Measurements from ENCODE around the gene METRNL. TPM values are rescaled to one million over a fixed set of nuclear protein-coding genes. Genes with fewer than 3 reads are reported as not detected.

METRNL gene
- total RNA-seq, 1 experiment from 2014 or later: 44.6 TPM

DNA sequence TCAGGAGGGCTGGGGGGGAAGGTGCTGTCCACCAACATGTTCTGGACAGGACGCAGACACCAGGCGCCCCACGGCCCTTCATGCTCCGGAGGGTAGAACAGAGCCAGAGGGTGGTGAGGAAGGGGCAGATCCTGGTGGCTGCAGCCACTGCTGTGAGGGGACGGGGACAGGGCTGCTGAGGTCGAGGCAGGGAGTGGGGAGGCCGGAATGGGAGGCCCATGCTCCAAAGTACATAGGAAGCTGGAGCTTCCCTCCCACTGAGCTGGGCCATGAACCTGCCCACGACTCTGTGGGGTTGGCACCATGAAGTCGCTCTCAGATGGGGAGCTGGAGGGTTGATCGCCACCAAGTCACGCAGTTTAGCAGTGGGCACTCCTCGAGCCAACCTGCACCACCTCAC, 8.0 kb upstream of the METRNL start:
- Histone ChIP-seq H4K20me1 (ENCODE audit: insufficient read depth) (no peaks in the 10 kb centered on the region), H2AFZ (no peak overlapping the region), H3K9me2 (ENCODE audit: insufficient read depth) (no peaks in the 10 kb centered on the region), H3K9me3 (ENCODE audit: insufficient read depth, low read depth) (no peaks in the 10 kb centered on the region), H3K4me1 (replicated peaks; ENCODE audit: insufficient read depth) (0 out of 2 replicates have a peak, but pooled peaks cover 10% of the 10 kb centered on the region), H3K27ac (no peak overlapping the region), H3K4me2 (no peak overlapping the region), H3K27me3 (ENCODE audit: insufficient read depth, low read depth) (no peaks in the 10 kb centered on the region), H3K79me2 (ENCODE audit: low read depth) (no peaks in the 10 kb centered on the region), H3K36me3 (ENCODE audit: low read depth) (no peaks in the 10 kb centered on the region), H3K4me3 (no peak overlapping the region), H3F3A (ENCODE audit: insufficient read depth, low read depth) (no peaks in the 10 kb centered on the region)
- TF ChIP-seq, protein P1, sequence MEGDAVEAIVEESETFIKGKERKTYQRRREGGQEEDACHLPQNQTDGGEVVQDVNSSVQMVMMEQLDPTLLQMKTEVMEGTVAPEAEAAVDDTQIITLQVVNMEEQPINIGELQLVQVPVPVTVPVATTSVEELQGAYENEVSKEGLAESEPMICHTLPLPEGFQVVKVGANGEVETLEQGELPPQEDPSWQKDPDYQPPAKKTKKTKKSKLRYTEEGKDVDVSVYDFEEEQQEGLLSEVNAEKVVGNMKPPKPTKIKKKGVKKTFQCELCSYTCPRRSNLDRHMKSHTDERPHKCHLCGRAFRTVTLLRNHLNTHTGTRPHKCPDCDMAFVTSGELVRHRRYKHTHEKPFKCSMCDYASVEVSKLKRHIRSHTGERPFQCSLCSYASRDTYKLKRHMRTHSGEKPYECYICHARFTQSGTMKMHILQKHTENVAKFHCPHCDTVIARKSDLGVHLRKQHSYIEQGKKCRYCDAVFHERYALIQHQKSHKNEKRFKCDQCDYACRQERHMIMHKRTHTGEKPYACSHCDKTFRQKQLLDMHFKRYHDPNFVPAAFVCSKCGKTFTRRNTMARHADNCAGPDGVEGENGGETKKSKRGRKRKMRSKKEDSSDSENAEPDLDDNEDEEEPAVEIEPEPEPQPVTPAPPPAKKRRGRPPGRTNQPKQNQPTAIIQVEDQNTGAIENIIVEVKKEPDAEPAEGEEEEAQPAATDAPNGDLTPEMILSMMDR (conservative IDR thresholded peaks at IDR 0.05): no peak
- TF ChIP-seq EZH2 (IDR thresholded peaks at IDR 0.05; ENCODE audit: low read depth): no peak
- intact Hi-C loops (cut with micrococcal nuclease; ENCODE audit: unreplicated experiment): no loop called here
- POLR2A ChIA-PET (ENCODE audit: unreplicated experiment): no interaction called here
- CTCF ChIA-PET: interaction anchor here (0.6 kb wide), 1 partner anchor 296 kb away, joined by 3 read pairs; no protein-coding TSS in a partner anchor
- DNase-seq: no peak
- no TSS peak for BruUV-seq (replicated peaks)

DNA sequence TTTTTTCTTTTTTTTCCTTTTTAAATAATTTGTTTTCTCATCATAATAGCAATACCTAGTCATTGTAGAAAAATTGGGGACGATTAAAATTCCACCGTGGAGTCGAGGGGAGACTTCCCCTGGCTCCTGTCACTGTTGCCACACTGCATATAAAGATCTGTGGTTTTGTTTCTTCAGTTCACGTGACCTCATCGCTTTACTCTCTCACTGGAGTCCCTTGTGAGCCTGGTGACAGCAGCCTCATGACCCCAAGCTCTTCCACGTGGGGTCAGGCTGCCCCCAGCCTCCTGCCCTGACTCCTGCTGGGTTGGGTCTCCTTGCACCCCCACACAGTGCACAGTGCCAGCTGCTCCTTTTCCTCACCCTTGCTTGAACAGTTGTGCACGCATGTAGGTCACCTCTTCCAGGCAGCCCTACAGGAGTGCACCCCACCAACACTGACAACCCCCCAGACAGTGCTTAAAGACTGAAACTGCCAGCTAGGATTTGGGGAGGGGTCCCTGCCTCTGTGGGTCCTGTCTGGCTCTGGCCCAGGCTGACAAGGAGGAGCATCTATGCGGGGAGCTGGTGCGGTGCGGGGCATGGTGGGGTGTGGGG, 7.3 kb upstream of the METRNL start:
- ChIA-PET CTCF (no interaction called here), POLR2A (ENCODE audit: unreplicated experiment) (no interaction called here)

DNA sequence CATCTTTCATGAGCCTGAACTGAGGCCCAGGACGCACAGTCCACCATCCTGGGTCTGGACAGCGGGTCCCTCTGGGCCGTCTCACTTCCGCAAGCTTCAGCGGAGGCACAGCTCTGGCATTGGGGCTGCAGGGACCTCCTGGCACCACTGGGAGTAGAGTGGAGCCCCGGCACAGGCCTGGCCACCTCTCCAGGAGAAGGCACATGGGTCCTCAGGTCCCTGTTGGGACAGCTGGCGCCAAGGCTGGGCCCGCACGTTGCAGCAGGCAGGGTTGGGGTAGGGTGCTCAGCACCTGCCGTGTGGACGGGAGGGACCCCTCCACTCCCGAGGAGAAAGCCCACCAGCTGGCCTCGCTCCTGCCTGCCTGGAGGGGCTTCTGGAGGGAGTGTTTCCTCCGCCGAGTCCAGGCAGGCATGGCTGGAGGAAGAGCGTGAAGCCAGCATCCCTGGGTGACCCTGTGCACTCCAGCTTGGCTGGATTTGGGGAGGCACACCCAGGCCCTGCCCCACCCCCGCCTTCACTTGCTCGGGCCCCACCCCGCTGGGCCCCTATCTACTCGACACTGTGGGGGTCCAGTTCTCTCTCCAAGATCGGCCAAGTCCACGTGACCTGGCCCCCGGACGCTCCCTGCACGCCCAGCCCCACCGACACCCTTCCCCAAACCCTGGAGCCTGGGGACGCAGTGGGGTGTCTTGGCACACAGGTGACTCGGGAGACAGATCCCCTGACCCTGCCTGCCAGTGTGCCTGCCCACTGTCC, 6.6 kb upstream of the METRNL start:
- H3K4me2 ChIP-seq: peak overlapping the region; percentile 58
- no peaks in the 10 kb centered on the region for H4K20me1 ChIP-seq (ENCODE audit: insufficient read depth)
- intact Hi-C loops (cut with micrococcal nuclease; ENCODE audit: unreplicated experiment): no loop called here
- no peak for DNase-seq
- H3K4me3 ChIP-seq: no peak overlapping the region
- no peaks in the 10 kb centered on the region for H3F3A ChIP-seq (ENCODE audit: insufficient read depth, low read depth)
- H3K9me2 ChIP-seq (ENCODE audit: insufficient read depth): no peaks in the 10 kb centered on the region
- ChIA-PET CTCF (interaction anchor here (0.7 kb wide), 1 partner anchor 127 kb away, joined by 5 read pairs; no protein-coding TSS in a partner anchor), POLR2A (ENCODE audit: unreplicated experiment) (no interaction called here)
- no peaks in the 10 kb centered on the region for H3K36me3 ChIP-seq (ENCODE audit: low read depth)
- no peak overlapping the region for H3K27ac ChIP-seq
- TF ChIP-seq, protein P1 (conservative IDR thresholded peaks at IDR 0.05): no peak
- no peak for TF ChIP-seq EZH2 (IDR thresholded peaks at IDR 0.05; ENCODE audit: low read depth)
- H3K4me1 ChIP-seq (replicated peaks; ENCODE audit: insufficient read depth): 0 out of 2 replicates have a peak, but pooled peaks cover 10% of the 10 kb centered on the region
- H3K79me2 ChIP-seq (ENCODE audit: low read depth): no peaks in the 10 kb centered on the region
- no peaks in the 10 kb centered on the region for H3K9me3 ChIP-seq (ENCODE audit: insufficient read depth, low read depth)
- no peaks in the 10 kb centered on the region for H3K27me3 ChIP-seq (ENCODE audit: insufficient read depth, low read depth)
- no peak overlapping the region for H2AFZ ChIP-seq
- BruUV-seq (replicated peaks): no TSS peak

More for the DNA sequence above, 7.3 kb upstream of the METRNL start:
- no peak for DNase-seq
- Histone ChIP-seq H3K4me1 (replicated peaks; ENCODE audit: insufficient read depth) (0 out of 2 replicates have a peak, but pooled peaks cover 10% of the 10 kb centered on the region), H3F3A (ENCODE audit: insufficient read depth, low read depth) (no peaks in the 10 kb centered on the region), H3K4me3 (no peak overlapping the region), H3K4me2 (no peak overlapping the region), H3K36me3 (ENCODE audit: low read depth) (no peaks in the 10 kb centered on the region), H3K79me2 (ENCODE audit: low read depth) (no peaks in the 10 kb centered on the region), H3K27ac (no peak overlapping the region), H2AFZ (no peak overlapping the region), H4K20me1 (ENCODE audit: insufficient read depth) (no peaks in the 10 kb centered on the region), H3K27me3 (ENCODE audit: insufficient read depth, low read depth) (no peaks in the 10 kb centered on the region), H3K9me3 (ENCODE audit: insufficient read depth, low read depth) (no peaks in the 10 kb centered on the region), H3K9me2 (ENCODE audit: insufficient read depth) (no peaks in the 10 kb centered on the region)
- no TSS peak for BruUV-seq (replicated peaks)
- TF ChIP-seq, protein P1 (conservative IDR thresholded peaks at IDR 0.05): no peak
- no peak for TF ChIP-seq EZH2 (IDR thresholded peaks at IDR 0.05; ENCODE audit: low read depth)
- intact Hi-C loops (cut with micrococcal nuclease; ENCODE audit: unreplicated experiment): no loop called here

Data from PC-9 (cell line).